Adrenal gland (tissue), 12 donors: ENCODE data around the gene HOXA13. TPM values are rescaled to one million over a fixed set of nuclear protein-coding genes. Genes with fewer than 3 reads are reported as not detected.
A peak's percentile ranks its signal among the peaks of the same experiment; 100 is the strongest.

ENCODE experiments used
- DNase-seq, 7 donors: peaks; one replicate each; pipeline ENCODE4 v3.0.0-alpha.2; 2019 to 2020
- H3K27ac ChIP-seq, 5 donors: fragments of 200-600 bp; sonication (generic) in 4 of 5; 1 replicate in 3 of 5; 2 replicates in 2 of 5; pipeline versions ENCODE4 v1.5.1 to v1.8.0; 2016 to 2020; ENCODE audit warnings: mild to moderate bottlenecking in 1 of 5
- H3K27me3 ChIP-seq: fragments of 200-600 bp; 2 replicates; pipeline ENCODE4 v1.8.0; 2021
- H3K36me3 ChIP-seq, 2 donors: fragments of 200-600 bp; replicated peaks in 1 of 2; 1 replicate in 1 of 2; 2 replicates in 1 of 2; pipeline versions ENCODE4 v1.5.1 to v1.8.0; 2018 to 2022
- H3K4me1 ChIP-seq, 2 donors: fragments of 200-600 bp; replicated peaks in 1 of 2; 1 replicate in 1 of 2; 2 replicates in 1 of 2; pipeline versions ENCODE4 v1.5.1 to v1.8.0; 2018 to 2021
- H3K4me3 ChIP-seq, 4 donors: fragments of 200-600 bp; sonication (generic) in 3 of 4; one replicate each; pipeline ENCODE4 v1.5.1; 2016 to 2018
- H3K9me3 ChIP-seq, 3 donors: fragments of 200-600 bp; sonication (generic) in 1 of 3; replicated peaks in 1 of 3; 1 replicate in 2 of 3; 2 replicates in 1 of 3; pipeline versions ENCODE4 v1.5.1 to v1.8.0; 2016 to 2021
- CTCF ChIP-seq, 6 experiments: fragments of 450-650 bp in 4 of 6; fragments of 200-600 bp in 2 of 6; sonication (generic) in 1 of 6; IDR thresholded peaks; 1 replicate in 5 of 6; 2 replicates in 1 of 6; pipeline versions ENCODE4 v1.5.1 to v1.8.0; 2016 to 2021; ENCODE audit warnings: antibody characterized with exemption in 6 of 6, mild to moderate bottlenecking in 2 of 6, moderate library complexity in 1 of 6
- POLR2A ChIP-seq, 2 donors: fragments of 450-650 bp; IDR thresholded peaks; one replicate each; pipeline ENCODE4 v1.6.1; 2017; ENCODE audit warnings: antibody characterized with exemption in 2 of 2, mild to moderate bottlenecking in 2 of 2, moderate library complexity in 1 of 2
- WGBS, 4 donors: extraction: QIAGEN DNeasy Blood & Tissue Kit in 2 of 4; methylation state at CpG; one replicate each; pipeline versions ENCODE4 v1.1.5 to v1.1.7; 2013 to 2017; 5-methylcytosine and 5-hydroxymethylcytosine counted together
- intact Hi-C, 2 donors: fragments of 100-400 bp; cut with DNase I; formaldehyde crosslinking; loops; one replicate each; pipeline versions ENCODE4 v1.14.1 to v1.15.0; 2022 to 2023
- polyA plus RNA-seq, 3 donors: library from polyadenylated mRNA; stranded (reverse); fragments of 200-250 nt in 2 of 3; fragments of 350-450 nt in 1 of 3; fragmentation: Illumina TruSeq in 1 of 3; extraction: RNeasy Lipid Tissue Mini Kit (QIAGEN cat#74804) in 1 of 3; gene quantifications; one replicate each; pipeline ENCODE4 v1.2.3, GENCODE V29; 2013 to 2014
- total RNA-seq, 9 donors: library from RNA; depleted of rRNA in 4 of 9; stranded (reverse); fragments of >200 nt in 4 of 9; fragments of 120-200 nt in 1 of 9; fragmentation: NEBNext Ultra II Directional in 1 of 9; extraction: Animal tissue kit (Norgen Biotek cat#: 25700) in 1 of 9; gene quantifications; one replicate each; pipeline versions ENCODE4 v1.1.0 to v1.2.4, GENCODE V29; 2013 to 2023
- donor health status: healthy with polysubstance abuse.
- donor health status: Bipolar disorder and iron deficiency.
- donor health status: DM: yes; HTN: yes; CAD: no.
- donor health status: DM: no; HTN: no; CAD: no.
- donor health status: DM: no; HTN: no; CAD: no.
- donor health status: DM: yes; HTN: yes; CAD: no.

Gene HOXA13
- total and polyA plus RNA-seq, 12 donors = 0.17 to 1.4 (median 0.56) TPM; not detected in 1

GRCh38 chr7:27159266-27160144 lies 40.4 kb downstream of the HOXA13 start:
- Histone ChIP-seq H3K27ac (peak overlapping the region in 1 of 5 donors; percentile 14), H3K27me3 (peaks cover under 1% of the 10 kb centered on the region), H3K9me3 (no peaks in the 10 kb centered on the region), H3K4me1 (peaks cover 12 to 26% of the 10 kb centered on the region in 2 donors), H3K4me3 (no peak overlapping the region), H3K36me3 (no peaks in the 10 kb centered on the region)
- intact Hi-C loops = loop anchor here (5.0 to 10.0 kb wide), 4 partner anchors 785 to 1275 kb away; no protein-coding TSS in a partner anchor
- TF ChIP-seq CTCF (IDR thresholded peaks at IDR 0.05) (no peak), POLR2A (IDR thresholded peaks at IDR 0.05) (no peak)
- DNase-seq = peak in 3 of 7 donors; percentile 17 to 48 (median 18)
- 84 to 86% (median 85%) methylated on average over 27 of the region's 27 CpGs for WGBS, 4 donors

GRCh38 chr7:27158436-27159265 lies 41.2 kb downstream of the HOXA13 start:
- peak overlapping the region in 1 of 5 donors; percentile 14 for H3K27ac ChIP-seq
- no peaks in the 10 kb centered on the region for H3K9me3 ChIP-seq
- peaks cover 12 to 25% of the 10 kb centered on the region in 2 donors for H3K4me1 ChIP-seq
- H3K36me3 ChIP-seq = no peaks in the 10 kb centered on the region
- 75 to 90% (median 78%) methylated on average over 35 of the region's 35 CpGs for WGBS, 4 donors
- TF ChIP-seq CTCF (IDR thresholded peaks at IDR 0.05) (no peak), POLR2A (IDR thresholded peaks at IDR 0.05) (no peak)
- intact Hi-C loops = no loop called here
- no peak overlapping the region for H3K4me3 ChIP-seq
- H3K27me3 ChIP-seq = no peaks in the 10 kb centered on the region
- peak in 3 of 7 donors; percentile 4 to 50 (median 17) for DNase-seq

GRCh38 chr7:27157702-27158431 lies 42.0 kb downstream of the HOXA13 start:
- Histone ChIP-seq H3K4me1 (peaks cover 12 to 25% of the 10 kb centered on the region in 2 donors), H3K9me3 (no peaks in the 10 kb centered on the region), H3K27ac (no peak overlapping the region), H3K36me3 (no peaks in the 10 kb centered on the region), H3K4me3 (no peak overlapping the region), H3K27me3 (no peaks in the 10 kb centered on the region)
- WGBS, 4 donors = 72 to 84% (median 76%) methylated on average over 30 of the region's 30 CpGs
- intact Hi-C loops = no loop called here
- DNase-seq = peak in 4 of 7 donors; percentile 7 to 45 (median 20)
- no peak for TF ChIP-seq CTCF (IDR thresholded peaks at IDR 0.05)
- TF ChIP-seq POLR2A (IDR thresholded peaks at IDR 0.05) = no peak
